HCT116 (cell line): ENCODE results near the gene OR6C1.
"Not testable (repeated sequence)": the region's sequence is repeated elsewhere in the genome, so short reads cannot be mapped to it uniquely, and the experiment has no call there.

ENCODE experiments used
- CTCF ChIP-seq, 3 experiments: fragments of 200-600 bp in 1 of 3; sonication (generic) in 1 of 3; IDR thresholded peaks in 2 of 3; conservative IDR thresholded peaks in 1 of 3; 2 replicates each; pipeline ENCODE4 v1.5.1; 2012 to 2017; ENCODE audit warnings: low read depth in 2 of 3, low read length in 2 of 3, antibody characterized with exemption in 1 of 3, borderline replicate concordance in 1 of 3, control low read depth in 1 of 3, mild to moderate bottlenecking in 1 of 3, mixed read lengths in 1 of 3, mixed run types in 1 of 3, moderate library complexity in 1 of 3; ENCODE audit not compliant: insufficient read depth in 1 of 3
- REST ChIP-seq: IDR thresholded peaks from 2 replicates; pipeline ENCODE4 v1.6.1; 2012; ENCODE audit warnings: low read depth
- SIN3A ChIP-seq: IDR thresholded peaks from 2 replicates; pipeline ENCODE4 v1.6.1; 2012; ENCODE audit warnings: low read depth
- SP1 ChIP-seq: IDR thresholded peaks from 2 replicates; pipeline ENCODE4 v1.6.1; 2012; ENCODE audit warnings: low read depth

- TF ChIP-seq REST; CTCF (IDR thresholded peaks at IDR 0.05 in 2 of 3, conservative IDR thresholded peaks at IDR 0.05 in 1 of 3; ENCODE audit: borderline replicate concordance in 1 of 3, insufficient read depth in 1 of 3, low read depth in 2 of 3, low read length in 2 of 3); SIN3A; SP1: not testable (repeated sequence)
These were observed 11.7 kb downstream of the OR6C1 start for GRCh38 chr12:55325801-55326200.
